GM12801 (cell line): Measurements from ENCODE around the gene RBMY1D.
"Not testable (repeated sequence)": the region's sequence is repeated elsewhere in the genome, so short reads cannot be mapped to it uniquely, and the experiment has no call there.

Experiments used
- TF ChIP-seq, protein P1 (sequence below): IDR thresholded peaks from one replicate; pipeline ENCODE4 v1.5.1; 2011; ENCODE audit warnings: control low read depth; ENCODE audit not compliant: insufficient read length; ENCODE audit errors: extremely low read depth

Gene RBMY1D

GRCh38 chrY:21894426-21894825, at the start of gene RBMY1D:
TSS of gene RBMY1D (minus strand) at chrY:21894526. CDS start at chrY:21892513, 2,013 bp downstream.
- TF ChIP-seq, protein P1, sequence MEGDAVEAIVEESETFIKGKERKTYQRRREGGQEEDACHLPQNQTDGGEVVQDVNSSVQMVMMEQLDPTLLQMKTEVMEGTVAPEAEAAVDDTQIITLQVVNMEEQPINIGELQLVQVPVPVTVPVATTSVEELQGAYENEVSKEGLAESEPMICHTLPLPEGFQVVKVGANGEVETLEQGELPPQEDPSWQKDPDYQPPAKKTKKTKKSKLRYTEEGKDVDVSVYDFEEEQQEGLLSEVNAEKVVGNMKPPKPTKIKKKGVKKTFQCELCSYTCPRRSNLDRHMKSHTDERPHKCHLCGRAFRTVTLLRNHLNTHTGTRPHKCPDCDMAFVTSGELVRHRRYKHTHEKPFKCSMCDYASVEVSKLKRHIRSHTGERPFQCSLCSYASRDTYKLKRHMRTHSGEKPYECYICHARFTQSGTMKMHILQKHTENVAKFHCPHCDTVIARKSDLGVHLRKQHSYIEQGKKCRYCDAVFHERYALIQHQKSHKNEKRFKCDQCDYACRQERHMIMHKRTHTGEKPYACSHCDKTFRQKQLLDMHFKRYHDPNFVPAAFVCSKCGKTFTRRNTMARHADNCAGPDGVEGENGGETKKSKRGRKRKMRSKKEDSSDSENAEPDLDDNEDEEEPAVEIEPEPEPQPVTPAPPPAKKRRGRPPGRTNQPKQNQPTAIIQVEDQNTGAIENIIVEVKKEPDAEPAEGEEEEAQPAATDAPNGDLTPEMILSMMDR = not testable (repeated sequence)

- TF ChIP-seq, protein P1 = not testable (repeated sequence)
Observed at GRCh38 chrY:21917932-21918331, 23.6 kb upstream of the RBMY1D start, which contains the start of gene RBMY1E. TSS of gene RBMY1E (minus strand) at chrY:21918032. CDS start at chrY:21916054, 1,978 bp downstream.

- TF ChIP-seq, protein P1 = no peak
Observed at GRCh38 chrY:21845481-21845880, 48.8 kb downstream of the RBMY1D start.

- TF ChIP-seq, protein P1 = no peak
Observed at GRCh38 chrY:21842090-21842489, 52.2 kb downstream of the RBMY1D start.

DNA sequence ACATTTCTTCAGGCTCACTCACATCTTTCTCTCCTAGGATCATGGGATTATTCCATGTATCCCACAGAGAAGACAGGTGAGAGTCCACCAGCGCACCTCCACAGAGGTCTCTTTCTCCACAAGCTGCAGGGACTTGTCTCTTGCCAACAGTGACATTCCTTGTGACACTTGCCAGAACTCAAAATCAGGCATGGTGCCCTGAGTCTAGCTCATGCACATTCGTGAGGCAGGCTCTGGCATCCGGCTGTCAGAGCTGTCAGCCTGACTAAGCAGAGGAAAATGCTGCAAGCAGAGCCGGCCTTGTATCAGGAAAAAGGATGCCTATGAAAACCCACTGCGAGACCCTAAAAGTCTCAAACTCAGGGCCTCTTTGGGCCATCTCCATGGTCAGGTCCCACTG, 54.8 kb downstream of the RBMY1D start:
- TF ChIP-seq, protein P1 = no peak

GRCh38 chrY:21836343-21836742, 58.0 kb downstream of the RBMY1D start:
- TF ChIP-seq, protein P1 = no peak

DNA sequence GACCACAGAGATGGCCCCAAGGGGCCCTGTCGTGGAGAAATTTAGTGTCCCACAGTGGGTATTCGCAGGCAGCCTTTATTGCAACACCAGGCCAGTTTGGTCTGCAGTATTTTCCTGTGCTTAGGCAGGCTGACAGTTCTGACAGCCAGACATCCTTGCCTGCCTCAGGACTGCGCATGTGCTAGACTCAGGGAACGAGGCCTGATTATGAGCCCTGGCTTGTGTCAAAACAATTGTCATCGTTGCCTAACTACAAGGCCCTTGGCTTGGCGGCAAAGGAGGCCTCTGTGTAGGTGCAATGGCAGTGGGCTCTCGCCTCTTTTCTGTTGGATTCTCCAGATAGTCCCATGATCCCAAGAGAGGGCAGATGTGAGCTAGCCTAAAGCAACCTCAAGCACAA, 59.3 kb downstream of the RBMY1D start:
- TF ChIP-seq, protein P1 = no peak
